ENCODE measurements around the gene PRDM16. TPM values are rescaled to one million over a fixed set of nuclear protein-coding genes. Genes with fewer than 3 reads are reported as not detected.

PRDM16 gene
- total RNA-seq, 1 experiment from 2014 or later = 6.1 TPM

DNA sequence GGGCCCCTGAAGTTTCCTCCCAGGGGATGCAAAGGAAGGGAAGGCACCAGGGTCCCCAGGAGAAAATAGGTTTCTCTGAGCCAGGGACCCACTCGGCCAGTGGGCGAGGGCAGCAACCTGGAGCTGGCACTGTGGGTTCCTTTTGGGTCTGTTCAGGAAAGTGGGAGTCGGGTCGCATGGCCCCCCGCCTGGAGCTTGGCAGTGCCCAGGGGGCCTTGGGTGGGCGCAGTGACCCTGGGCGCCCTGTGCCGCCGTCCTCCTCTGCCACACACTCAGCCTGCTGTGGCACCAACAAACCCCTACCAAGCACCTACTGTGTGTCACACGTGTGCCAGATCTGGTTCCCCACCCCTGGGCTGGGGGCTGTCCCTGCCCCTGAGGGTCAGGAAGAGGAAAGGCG is 296.0 kb downstream of the PRDM16 start (continued):
- TF ChIP-seq TCF7L2 (IDR thresholded peaks at IDR 0.05; ENCODE audit: borderline replicate concordance, extremely low read depth, insufficient read depth, insufficient read length) (no peak), ZNF274 (IDR thresholded peaks at IDR 0.05; ENCODE audit: low read depth, low read length) (no peak), ZFX (IDR thresholded peaks at IDR 0.05) (no peak), CEBPB (IDR thresholded peaks at IDR 0.05; ENCODE audit: low read depth) (no peak)

DNA sequence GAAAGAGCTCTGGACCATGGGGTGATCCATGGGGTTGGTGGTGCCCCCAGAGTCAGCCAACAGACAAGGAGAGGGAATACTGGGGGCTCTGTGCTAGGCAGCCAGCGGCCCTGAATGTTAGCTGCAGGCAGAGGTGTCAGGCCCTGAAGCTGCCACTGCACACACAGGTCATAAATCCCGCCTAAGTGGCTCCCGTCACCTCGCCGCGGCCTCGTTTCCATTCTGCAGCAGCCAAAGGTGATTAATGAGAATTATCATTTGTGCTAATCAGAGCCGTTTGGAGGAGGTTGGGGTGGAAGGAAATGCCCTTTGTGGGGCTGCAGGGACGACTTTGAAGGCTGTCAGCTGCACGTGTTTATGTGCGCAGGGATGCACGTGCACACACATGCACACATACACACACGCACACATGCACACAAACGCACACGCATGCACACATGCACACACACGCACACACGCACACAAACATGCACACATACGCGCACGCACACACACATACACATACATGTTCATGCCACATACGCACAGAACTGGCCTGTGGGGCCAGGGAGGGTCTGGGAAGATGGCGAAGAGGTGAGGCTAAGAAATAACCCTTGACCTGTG is 296.6 kb downstream of the PRDM16 start:
- H4K20me1 ChIP-seq (ENCODE audit: insufficient read depth) = no peaks in the 10 kb centered on the region
- no peak overlapping the region for H3K9ac ChIP-seq (ENCODE audit: low read length)
- no peaks in the 10 kb centered on the region for H3K27me3 ChIP-seq (ENCODE audit: insufficient read depth, low read length)
- TF ChIP-seq, protein P1, sequence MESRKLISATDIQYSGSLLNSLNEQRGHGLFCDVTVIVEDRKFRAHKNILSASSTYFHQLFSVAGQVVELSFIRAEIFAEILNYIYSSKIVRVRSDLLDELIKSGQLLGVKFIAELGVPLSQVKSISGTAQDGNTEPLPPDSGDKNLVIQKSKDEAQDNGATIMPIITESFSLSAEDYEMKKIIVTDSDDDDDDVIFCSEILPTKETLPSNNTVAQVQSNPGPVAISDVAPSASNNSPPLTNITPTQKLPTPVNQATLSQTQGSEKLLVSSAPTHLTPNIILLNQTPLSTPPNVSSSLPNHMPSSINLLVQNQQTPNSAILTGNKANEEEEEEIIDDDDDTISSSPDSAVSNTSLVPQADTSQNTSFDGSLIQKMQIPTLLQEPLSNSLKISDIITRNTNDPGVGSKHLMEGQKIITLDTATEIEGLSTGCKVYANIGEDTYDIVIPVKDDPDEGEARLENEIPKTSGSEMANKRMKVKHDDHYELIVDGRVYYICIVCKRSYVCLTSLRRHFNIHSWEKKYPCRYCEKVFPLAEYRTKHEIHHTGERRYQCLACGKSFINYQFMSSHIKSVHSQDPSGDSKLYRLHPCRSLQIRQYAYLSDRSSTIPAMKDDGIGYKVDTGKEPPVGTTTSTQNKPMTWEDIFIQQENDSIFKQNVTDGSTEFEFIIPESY (IDR thresholded peaks at IDR 0.05; ENCODE audit: extremely low read depth, insufficient replicate concordance, low read length) = no peak
- no peak for TF ChIP-seq YY1 (IDR thresholded peaks at IDR 0.05; ENCODE audit: extremely low read depth, insufficient replicate concordance, low read depth, low read length)
- TF ChIP-seq, protein P2, sequence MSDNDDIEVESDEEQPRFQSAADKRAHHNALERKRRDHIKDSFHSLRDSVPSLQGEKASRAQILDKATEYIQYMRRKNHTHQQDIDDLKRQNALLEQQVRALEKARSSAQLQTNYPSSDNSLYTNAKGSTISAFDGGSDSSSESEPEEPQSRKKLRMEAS (IDR thresholded peaks at IDR 0.05) = no peak
- TF ChIP-seq SP1 (IDR thresholded peaks at IDR 0.05; ENCODE audit: low read depth) = no peak
- TF ChIP-seq RAD21 (IDR thresholded peaks at IDR 0.05; ENCODE audit: low read depth) = no peak
- TF ChIP-seq POLR2A (IDR thresholded peaks at IDR 0.05; ENCODE audit: borderline replicate concordance, extremely low read depth, insufficient read depth, insufficient read length) = no peak
- TF ChIP-seq EGR1 (IDR thresholded peaks at IDR 0.05; ENCODE audit: low read depth) = no peak
- no peak for TF ChIP-seq CBX3 (IDR thresholded peaks at IDR 0.05; ENCODE audit: low read depth)
- no peak overlapping the region for H3K4me3 ChIP-seq (replicated peaks in 1 of 2; ENCODE audit: low read depth in 1 of 2, low read length in 2 of 2)
- H3K27ac ChIP-seq (ENCODE audit: low read depth, low read length) = no peak overlapping the region
- no peak overlapping the region for H3K4me2 ChIP-seq (ENCODE audit: low read length)
- H3K9me2 ChIP-seq (ENCODE audit: insufficient read depth) = no peaks in the 10 kb centered on the region
- ATAC-seq (no peak), DNase-seq (ENCODE audit: low read depth, low spot score) (no peak)
- intact Hi-C loops (cut with micrococcal nuclease) = no loop called here
- H3K4me1 ChIP-seq (ENCODE audit: control insufficient read depth in 1 of 2, insufficient read depth in 2 of 2, low read length in 2 of 2) = peaks cover 4 to 17% of the 10 kb centered on the region in 2 experiments; a peak in 3 of 4 replicates
- ChIA-PET RAD21 (ENCODE audit: low non-redundant PET in 1 of 2, low total read pairs in 2 of 2, uncharacterized antibody in 2 of 2, unreplicated experiment in 2 of 2) (no interaction called here), CTCF (no interaction called here), POLR2A (no interaction called here)
- no peaks in the 10 kb centered on the region for H3K9me3 ChIP-seq (ENCODE audit: control insufficient read depth in 1 of 2, insufficient read depth in 1 of 2, low read depth in 1 of 2, low read length in 2 of 2)
- no peaks in the 10 kb centered on the region for H3K79me2 ChIP-seq (ENCODE audit: insufficient read depth, low read length)
- no peak overlapping the region for H2AFZ ChIP-seq (ENCODE audit: low read depth, low read length, poor library complexity, severe bottlenecking)
- BruUV-seq (replicated peaks) = no TSS peak
- no peaks in the 10 kb centered on the region for H3K36me3 ChIP-seq (ENCODE audit: control insufficient read depth in 1 of 2, insufficient read depth in 2 of 2, low read length in 2 of 2)
